ENCODE data around the gene GCGR. TPM values are rescaled to one million over a fixed set of nuclear protein-coding genes. Genes with fewer than 3 reads are reported as not detected.

GCGR gene
- total RNA-seq, 1 experiment from 2014 or later, result not detected

DNA sequence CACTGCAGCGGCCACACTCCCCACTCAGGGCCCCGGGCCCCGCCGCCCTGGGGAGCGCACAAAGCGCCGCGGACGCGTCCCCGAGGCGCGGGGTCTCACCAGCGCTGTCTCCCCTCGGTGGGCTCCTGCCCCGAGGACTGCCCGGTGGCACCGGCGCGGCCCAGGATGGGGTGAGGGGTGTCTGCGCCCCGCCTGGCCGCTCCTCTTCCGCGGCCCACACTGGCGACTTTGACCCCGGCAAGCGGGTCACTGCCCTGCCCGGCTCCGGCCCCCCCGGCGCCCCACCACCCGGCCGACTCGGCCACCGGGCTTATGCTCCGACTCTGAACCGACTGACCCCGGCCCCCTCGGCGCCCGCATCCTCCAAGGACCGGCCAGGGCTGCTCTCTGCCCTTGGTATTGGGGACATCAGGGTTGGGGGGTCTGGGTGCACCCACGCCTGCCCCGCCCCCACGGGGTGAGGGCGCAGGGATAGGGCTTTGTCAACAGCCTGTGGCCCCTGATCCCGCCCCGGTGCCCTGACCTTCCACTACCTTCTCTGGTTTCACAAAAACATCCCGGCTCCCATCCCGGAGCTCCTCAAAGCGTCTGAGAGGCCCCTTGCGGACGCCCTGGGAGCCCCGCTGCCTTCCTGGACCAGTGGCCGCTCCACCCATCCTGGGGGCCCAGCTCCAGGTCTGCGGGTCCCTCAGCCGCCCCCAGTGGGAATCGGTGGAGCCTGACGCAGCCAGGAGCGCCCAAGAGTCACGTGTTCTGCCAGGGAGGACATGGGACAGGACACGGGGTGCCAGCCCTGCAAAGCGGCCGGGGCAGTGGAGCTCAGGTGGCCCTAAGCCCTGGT is 829 bp downstream of the GCGR start:
- H3K27me3 ChIP-seq (ENCODE audit: low read length), result no peaks in the 10 kb centered on the region
- H4K20me1 ChIP-seq (ENCODE audit: insufficient read depth, low read depth, low read length), result no peaks in the 10 kb centered on the region
- H3K27ac ChIP-seq (ENCODE audit: low read length), result no peak overlapping the region
- no peak overlapping the region for H3K4me3 ChIP-seq (ENCODE audit: low read length)
- no peak for DNase-seq
- H3K9me2 ChIP-seq (replicated peaks; ENCODE audit: insufficient read depth, low read length), result no peaks in the 10 kb centered on the region
- H2AFZ ChIP-seq (ENCODE audit: low read length), result no peak overlapping the region
- H3K79me2 ChIP-seq (ENCODE audit: low read length), result no peaks in the 10 kb centered on the region
- H3K4me2 ChIP-seq (ENCODE audit: low read depth, low read length, poor library complexity, severe bottlenecking), result no peak overlapping the region
- H3K36me3 ChIP-seq (ENCODE audit: insufficient read depth, low read length), result no peaks in the 10 kb centered on the region
- no peak overlapping the region for H3K9ac ChIP-seq (ENCODE audit: low read length)
- no peaks in the 10 kb centered on the region for H3K9me3 ChIP-seq (ENCODE audit: low read length)
- no peaks in the 10 kb centered on the region for H3K4me1 ChIP-seq (ENCODE audit: low read length)

DNA sequence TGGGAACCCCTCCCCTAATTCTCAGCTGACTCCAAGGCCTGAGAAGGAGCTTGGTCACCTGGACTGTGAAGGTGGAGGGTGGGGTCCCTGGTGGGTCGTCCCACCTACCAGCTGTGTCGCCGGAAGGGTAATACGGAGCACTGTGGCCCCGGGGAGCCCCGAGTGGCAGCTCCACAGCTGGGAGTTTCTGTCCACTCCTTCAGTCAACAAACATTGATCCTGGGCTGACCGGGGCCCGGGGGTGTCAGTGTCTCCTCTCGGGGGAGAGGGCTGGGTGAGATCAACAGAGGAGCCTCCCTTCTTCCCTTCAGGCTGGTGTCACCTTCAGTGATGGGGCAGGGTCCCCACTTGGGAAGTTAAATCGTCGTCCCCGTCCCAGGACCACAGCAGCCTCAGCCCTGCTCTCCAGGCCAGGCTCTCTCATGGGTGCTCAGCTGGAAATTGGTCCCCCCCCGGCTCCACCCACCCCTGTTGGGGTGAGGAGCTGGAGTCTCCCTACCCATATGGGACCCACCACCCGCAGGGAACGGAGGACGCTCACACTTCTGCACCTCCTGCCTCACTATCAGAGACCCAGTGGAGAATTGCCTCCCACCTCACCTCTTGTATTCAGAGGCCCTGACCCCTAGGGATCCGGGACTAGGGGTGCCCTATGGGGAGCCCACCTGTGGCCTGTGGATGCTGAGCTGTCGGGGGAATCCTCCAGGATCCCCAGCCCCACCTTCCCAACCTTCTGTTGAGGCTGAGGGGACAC is 1.9 kb downstream of the GCGR start:
- H3K36me3 ChIP-seq (ENCODE audit: insufficient read depth, low read length), result no peaks in the 10 kb centered on the region
- no peaks in the 10 kb centered on the region for H3K4me1 ChIP-seq (ENCODE audit: low read length)
- no peak for DNase-seq
- no peak overlapping the region for H3K4me3 ChIP-seq (ENCODE audit: low read length)
- H3K79me2 ChIP-seq (ENCODE audit: low read length), result no peaks in the 10 kb centered on the region
- no peaks in the 10 kb centered on the region for H4K20me1 ChIP-seq (ENCODE audit: insufficient read depth, low read depth, low read length)
- no peak overlapping the region for H3K27ac ChIP-seq (ENCODE audit: low read length)
- no peaks in the 10 kb centered on the region for H3K27me3 ChIP-seq (ENCODE audit: low read length)
- no peaks in the 10 kb centered on the region for H3K9me3 ChIP-seq (ENCODE audit: low read length)
- no peaks in the 10 kb centered on the region for H3K9me2 ChIP-seq (replicated peaks; ENCODE audit: insufficient read depth, low read length)
- no peak overlapping the region for H3K9ac ChIP-seq (ENCODE audit: low read length)
- H3K4me2 ChIP-seq (ENCODE audit: low read depth, low read length, poor library complexity, severe bottlenecking), result no peak overlapping the region
- no peak overlapping the region for H2AFZ ChIP-seq (ENCODE audit: low read length)

DNA sequence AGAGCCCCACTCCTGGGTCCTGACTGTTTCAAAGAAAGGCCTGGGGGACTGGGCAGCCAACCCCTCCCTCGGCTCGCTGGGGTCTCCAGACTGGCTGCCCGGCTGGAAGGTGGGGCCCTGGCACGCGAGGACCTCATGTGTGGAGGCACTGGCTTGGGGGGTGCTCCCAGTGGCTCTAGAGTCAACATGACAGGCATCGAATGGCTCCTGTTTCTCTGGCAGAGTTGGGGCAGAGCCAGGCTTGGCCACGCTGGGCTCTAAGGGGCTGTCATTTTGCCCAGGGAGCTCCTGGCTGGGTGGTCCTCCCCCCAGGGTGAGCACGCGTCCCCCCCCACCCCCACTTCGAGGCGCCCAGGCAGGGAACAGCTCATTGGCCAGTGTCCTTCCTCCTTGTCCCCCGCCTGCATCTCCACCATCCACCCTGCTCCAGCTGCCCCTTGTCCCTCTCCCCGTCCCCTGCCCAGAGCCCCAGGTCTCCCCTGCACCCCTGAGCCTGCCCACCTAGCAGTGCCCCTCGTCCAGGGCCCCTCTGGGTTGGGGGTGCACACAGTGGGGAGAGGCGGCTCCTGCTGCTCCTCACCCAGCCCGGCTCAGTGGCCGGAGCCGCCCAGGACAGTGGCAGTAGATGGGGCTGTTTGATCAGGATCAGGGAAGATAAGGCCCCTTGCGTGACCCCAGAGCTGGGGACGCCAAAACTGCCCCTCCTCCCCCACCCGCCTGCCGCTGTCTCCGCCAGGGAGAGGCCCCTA is 2.7 kb downstream of the GCGR start:
- Histone ChIP-seq H2AFZ (ENCODE audit: low read length) (no peak overlapping the region), H3K4me2 (ENCODE audit: low read depth, low read length, poor library complexity, severe bottlenecking) (no peak overlapping the region), H3K9me3 (ENCODE audit: low read length) (no peaks in the 10 kb centered on the region), H3K4me1 (ENCODE audit: low read length) (no peaks in the 10 kb centered on the region), H3K36me3 (ENCODE audit: insufficient read depth, low read length) (no peaks in the 10 kb centered on the region), H3K27me3 (ENCODE audit: low read length) (no peaks in the 10 kb centered on the region), H4K20me1 (ENCODE audit: insufficient read depth, low read depth, low read length) (no peaks in the 10 kb centered on the region), H3K9ac (ENCODE audit: low read length) (no peak overlapping the region), H3K27ac (ENCODE audit: low read length) (no peak overlapping the region), H3K4me3 (ENCODE audit: low read length) (no peak overlapping the region), H3K9me2 (replicated peaks; ENCODE audit: insufficient read depth, low read length) (no peaks in the 10 kb centered on the region), H3K79me2 (ENCODE audit: low read length) (no peaks in the 10 kb centered on the region)
- DNase-seq, result no peak

DNA sequence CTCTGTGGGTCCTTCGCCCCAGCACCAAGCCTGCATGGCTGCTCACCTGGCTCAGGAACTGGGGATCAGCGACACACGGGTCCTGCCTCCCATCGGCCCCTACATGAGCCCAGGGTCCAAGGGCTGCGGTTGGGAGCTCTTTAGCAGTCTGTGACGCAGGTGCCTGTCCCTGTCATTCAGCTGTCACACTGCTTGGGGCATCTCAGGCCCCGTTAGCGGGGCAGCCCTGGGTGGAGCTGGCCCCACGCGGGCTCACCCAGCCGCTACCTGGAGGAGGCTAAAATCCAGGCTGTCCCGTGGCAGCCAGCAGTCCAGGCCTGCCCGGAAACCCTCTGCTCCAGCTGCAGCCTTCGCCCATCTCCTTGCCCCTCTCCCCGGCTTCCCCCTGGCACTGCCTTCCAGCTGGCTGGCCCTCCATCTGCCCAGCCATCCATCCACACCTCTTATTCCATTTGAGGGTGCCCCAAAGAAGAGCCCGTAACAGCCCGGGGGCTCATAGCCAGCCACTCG is 3.3 kb downstream of the GCGR start:
- no peak overlapping the region for H3K4me2 ChIP-seq (ENCODE audit: low read depth, low read length, poor library complexity, severe bottlenecking)

DNA sequence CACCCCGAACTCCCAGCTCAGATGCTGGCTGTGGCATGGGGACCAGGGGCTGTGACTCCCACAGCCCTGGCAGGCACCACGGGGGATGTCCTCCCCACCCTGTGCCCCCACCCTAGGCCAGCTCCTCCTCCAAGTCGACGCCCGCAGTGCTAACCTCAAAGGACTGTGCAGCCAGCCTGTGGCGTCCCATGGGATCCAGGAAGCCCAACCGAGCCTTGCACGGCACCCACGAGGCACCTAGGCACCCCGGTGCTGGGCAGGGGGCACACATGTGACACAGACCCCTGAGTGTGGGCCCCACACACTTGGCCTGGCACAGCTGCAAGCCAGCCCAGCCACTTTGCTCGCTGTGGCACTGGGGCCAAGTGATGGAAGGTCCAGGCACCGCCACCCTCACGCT is 3.9 kb downstream of the GCGR start:
- no peaks in the 10 kb centered on the region for H3K36me3 ChIP-seq (ENCODE audit: insufficient read depth, low read length)
- H3K4me3 ChIP-seq (ENCODE audit: low read length), result no peak overlapping the region
- no peaks in the 10 kb centered on the region for H4K20me1 ChIP-seq (ENCODE audit: insufficient read depth, low read depth, low read length)
- H2AFZ ChIP-seq (ENCODE audit: low read length), result no peak overlapping the region
- H3K79me2 ChIP-seq (ENCODE audit: low read length), result no peaks in the 10 kb centered on the region
- H3K27ac ChIP-seq (ENCODE audit: low read length), result no peak overlapping the region
- no peaks in the 10 kb centered on the region for H3K27me3 ChIP-seq (ENCODE audit: low read length)
- no peaks in the 10 kb centered on the region for H3K9me3 ChIP-seq (ENCODE audit: low read length)
- H3K9me2 ChIP-seq (replicated peaks; ENCODE audit: insufficient read depth, low read length), result no peaks in the 10 kb centered on the region
- H3K4me2 ChIP-seq (ENCODE audit: low read depth, low read length, poor library complexity, severe bottlenecking), result no peak overlapping the region
- DNase-seq, result no peak
- no peaks in the 10 kb centered on the region for H3K4me1 ChIP-seq (ENCODE audit: low read length)
- no peak overlapping the region for H3K9ac ChIP-seq (ENCODE audit: low read length)

More for the DNA sequence above, 3.3 kb downstream of the GCGR start:
- no peaks in the 10 kb centered on the region for H3K4me1 ChIP-seq (ENCODE audit: low read length)
- H3K9ac ChIP-seq (ENCODE audit: low read length), result no peak overlapping the region
- no peaks in the 10 kb centered on the region for H3K27me3 ChIP-seq (ENCODE audit: low read length)
- H3K9me3 ChIP-seq (ENCODE audit: low read length), result no peaks in the 10 kb centered on the region
- no peaks in the 10 kb centered on the region for H3K36me3 ChIP-seq (ENCODE audit: insufficient read depth, low read length)
- H3K4me3 ChIP-seq (ENCODE audit: low read length), result no peak overlapping the region
- H3K79me2 ChIP-seq (ENCODE audit: low read length), result no peaks in the 10 kb centered on the region
- H2AFZ ChIP-seq (ENCODE audit: low read length), result no peak overlapping the region
- H4K20me1 ChIP-seq (ENCODE audit: insufficient read depth, low read depth, low read length), result no peaks in the 10 kb centered on the region
- DNase-seq, result no peak
- no peak overlapping the region for H3K27ac ChIP-seq (ENCODE audit: low read length)
- H3K9me2 ChIP-seq (replicated peaks; ENCODE audit: insufficient read depth, low read length), result no peaks in the 10 kb centered on the region

DNA sequence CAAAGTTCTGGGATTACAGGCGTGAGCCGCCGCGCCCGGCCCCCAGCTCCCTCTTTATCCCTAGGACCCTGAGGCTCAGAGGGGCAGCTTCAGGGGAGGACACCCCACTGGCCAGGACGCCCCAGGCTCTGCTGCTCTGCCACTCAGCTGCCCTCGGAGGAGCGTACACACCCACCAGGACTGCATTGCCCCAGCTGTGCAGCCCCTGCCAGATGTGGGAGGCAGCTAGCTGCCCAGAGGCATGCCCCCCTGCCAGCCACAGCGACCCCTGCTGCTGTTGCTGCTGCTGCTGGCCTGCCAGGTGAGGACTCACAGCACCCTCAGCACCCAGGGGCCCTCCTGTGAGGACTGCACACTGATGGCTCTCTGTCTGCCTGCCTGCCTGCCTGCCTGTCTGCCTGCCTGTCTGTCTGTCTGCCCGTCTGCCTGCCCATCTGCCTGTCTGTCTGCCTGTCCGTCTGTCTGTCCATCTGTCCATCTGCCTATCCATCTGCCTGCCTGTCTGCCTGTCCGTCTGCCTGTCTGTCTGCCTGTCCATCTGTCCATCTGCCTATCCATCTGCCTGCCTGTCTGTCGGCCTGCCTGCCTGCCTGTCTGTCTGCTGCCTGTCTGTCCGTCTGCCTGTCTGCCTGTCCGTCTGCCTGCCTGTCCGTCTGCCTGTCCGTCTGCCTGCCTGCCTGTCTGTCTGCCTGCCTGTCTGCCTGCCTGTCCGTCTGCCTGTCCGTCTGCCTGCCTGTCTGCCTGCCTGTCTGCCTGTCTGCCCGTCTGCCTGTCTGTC is 5.0 kb downstream of the GCGR start:
- Histone ChIP-seq H2AFZ (ENCODE audit: low read length) (no peak overlapping the region), H3K9me3 (ENCODE audit: low read length) (no peaks in the 10 kb centered on the region), H3K27me3 (ENCODE audit: low read length) (no peaks in the 10 kb centered on the region), H3K4me3 (ENCODE audit: low read length) (no peak overlapping the region), H3K4me1 (ENCODE audit: low read length) (no peaks in the 10 kb centered on the region), H3K9me2 (replicated peaks; ENCODE audit: insufficient read depth, low read length) (no peaks in the 10 kb centered on the region), H3K9ac (ENCODE audit: low read length) (no peak overlapping the region), H3K36me3 (ENCODE audit: insufficient read depth, low read length) (no peaks in the 10 kb centered on the region), H3K79me2 (ENCODE audit: low read length) (no peaks in the 10 kb centered on the region), H4K20me1 (ENCODE audit: insufficient read depth, low read depth, low read length) (no peaks in the 10 kb centered on the region), H3K4me2 (ENCODE audit: low read depth, low read length, poor library complexity, severe bottlenecking) (no peak overlapping the region), H3K27ac (ENCODE audit: low read length) (no peak overlapping the region)
- DNase-seq, result peak; percentile 76

DNA sequence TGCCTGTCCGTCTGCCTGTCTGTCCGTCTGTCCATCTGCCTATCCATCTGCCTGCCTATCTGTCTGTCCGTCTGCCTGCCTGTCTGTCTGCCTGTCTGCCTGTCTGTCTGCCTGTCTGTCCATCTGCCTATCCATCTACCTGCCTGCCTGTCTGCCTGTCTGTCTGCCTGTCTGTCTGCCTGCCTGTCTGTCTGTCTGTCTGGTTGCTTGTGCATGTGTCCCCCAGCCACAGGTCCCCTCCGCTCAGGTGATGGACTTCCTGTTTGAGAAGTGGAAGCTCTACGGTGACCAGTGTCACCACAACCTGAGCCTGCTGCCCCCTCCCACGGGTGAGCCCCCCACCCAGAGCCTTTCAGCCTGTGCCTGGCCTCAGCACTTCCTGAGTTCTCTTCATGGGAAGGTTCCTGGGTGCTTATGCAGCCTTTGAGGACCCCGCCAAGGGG is 5.6 kb downstream of the GCGR start:
- Histone ChIP-seq H2AFZ (ENCODE audit: low read length) (no peak overlapping the region), H4K20me1 (ENCODE audit: insufficient read depth, low read depth, low read length) (no peaks in the 10 kb centered on the region), H3K9ac (ENCODE audit: low read length) (no peak overlapping the region), H3K27ac (ENCODE audit: low read length) (no peak overlapping the region), H3K9me3 (ENCODE audit: low read length) (no peaks in the 10 kb centered on the region), H3K36me3 (ENCODE audit: insufficient read depth, low read length) (no peaks in the 10 kb centered on the region), H3K4me2 (ENCODE audit: low read depth, low read length, poor library complexity, severe bottlenecking) (no peak overlapping the region), H3K27me3 (ENCODE audit: low read length) (no peaks in the 10 kb centered on the region), H3K4me3 (ENCODE audit: low read length) (no peak overlapping the region), H3K4me1 (ENCODE audit: low read length) (no peaks in the 10 kb centered on the region), H3K9me2 (replicated peaks; ENCODE audit: insufficient read depth, low read length) (no peaks in the 10 kb centered on the region), H3K79me2 (ENCODE audit: low read length) (no peaks in the 10 kb centered on the region)
- no peak for DNase-seq

All from Karpas-422 (cell line).